CD14-positive monocyte (primary cell): Measurements from ENCODE around the gene PGAP6. TPM values are rescaled to one million over a fixed set of nuclear protein-coding genes. Genes with fewer than 3 reads are reported as not detected.

ENCODE experiments used
- DNase-seq, 3 donors: peaks; one replicate each; pipeline ENCODE4 v3.0.0-alpha.2; 2011 to 2022
- H2AFZ ChIP-seq: 2 replicates; pipeline ENCODE4 v1.6.0; 2012; ENCODE audit warnings: mild to moderate bottlenecking, low read depth, low read length, inconsistent platforms; ENCODE audit not compliant: insufficient read depth, poor library complexity, severe bottlenecking
- H3K27ac ChIP-seq, 2 donors: 1 replicate in 1 of 2; 2 replicates in 1 of 2; pipeline ENCODE4 v1.5.1; 2012 to 2013; ENCODE audit warnings: low read length in 2 of 2, control low read depth in 1 of 2, inconsistent platforms in 1 of 2, low read depth in 1 of 2, mild to moderate bottlenecking in 1 of 2
- H3K27me3 ChIP-seq, 2 donors: one replicate each; pipeline versions ENCODE4 v1.6.0 to v1.6.1; 2011 to 2013; ENCODE audit warnings: low read length in 2 of 2; ENCODE audit not compliant: control insufficient read depth in 2 of 2, insufficient read depth in 2 of 2
- H3K36me3 ChIP-seq, 2 donors: replicated peaks in 1 of 2; 1 replicate in 1 of 2; 2 replicates in 1 of 2; pipeline versions ENCODE4 v1.5.1 to v1.6.1; 2012 to 2013; ENCODE audit warnings: low read length in 2 of 2, control low read depth in 1 of 2, inconsistent platforms in 1 of 2, mild to moderate bottlenecking in 1 of 2; ENCODE audit not compliant: insufficient read depth in 2 of 2, control insufficient read depth in 1 of 2
- H3K4me1 ChIP-seq, 2 donors: 1 replicate in 1 of 2; 2 replicates in 1 of 2; pipeline versions ENCODE4 v1.5.1 to v1.6.1; 2012 to 2013; ENCODE audit warnings: low read length in 2 of 2, control low read depth in 1 of 2, inconsistent platforms in 1 of 2, mild to moderate bottlenecking in 1 of 2, moderate library complexity in 1 of 2; ENCODE audit not compliant: insufficient read depth in 2 of 2, control insufficient read depth in 1 of 2
- H3K4me2 ChIP-seq: replicated peaks from 2 replicates; pipeline ENCODE3; 2012; ENCODE audit warnings: low read length, moderate library complexity, mild to moderate bottlenecking; ENCODE audit not compliant: poor library complexity, severe bottlenecking; ENCODE audit errors: extremely low read depth
- H3K4me3 ChIP-seq, 3 experiments: fragments of 200-600 bp in 1 of 3; sonication (generic) in 1 of 3; replicated peaks in 1 of 3; 1 replicate in 2 of 3; 2 replicates in 1 of 3; pipeline ENCODE4 v1.5.1; 2011 to 2013; ENCODE audit warnings: low read length in 3 of 3, mild to moderate bottlenecking in 3 of 3, control low read depth in 2 of 3, low read depth in 2 of 3, inconsistent platforms in 1 of 3, moderate library complexity in 1 of 3
- H3K79me2 ChIP-seq: 2 replicates; pipeline ENCODE4 v1.6.0; 2012; ENCODE audit warnings: mild to moderate bottlenecking, control low read depth, inconsistent platforms, low read length, moderate library complexity; ENCODE audit not compliant: insufficient read depth
- H3K9ac ChIP-seq: 2 replicates; pipeline ENCODE4 v1.6.0; 2017; ENCODE audit warnings: low read length, mild to moderate bottlenecking; ENCODE audit not compliant: insufficient read depth, poor library complexity, severe bottlenecking
- H3K9me3 ChIP-seq, 2 donors: replicated peaks in 1 of 2; 1 replicate in 1 of 2; 2 replicates in 1 of 2; pipeline versions ENCODE4 v1.5.1 to v1.6.1; 2012 to 2013; ENCODE audit warnings: low read length in 2 of 2, control low read depth in 1 of 2; ENCODE audit not compliant: control insufficient read depth in 1 of 2, insufficient read depth in 1 of 2
- H4K20me1 ChIP-seq: 2 replicates; pipeline ENCODE4 v1.6.0; 2012; ENCODE audit warnings: mild to moderate bottlenecking, low read length, control low read depth, moderate library complexity; ENCODE audit not compliant: insufficient read depth
- H3K27ac Mint-ChIP-seq, 7 donors: one replicate each; pipeline ENCODE4 v1.8.0; 2020; ENCODE audit warnings: mild to moderate bottlenecking in 7 of 7, mixed read lengths in 7 of 7, moderate library complexity in 6 of 7, inconsistent platforms in 2 of 7
- H3K27me3 Mint-ChIP-seq, 3 donors: one replicate each; pipeline ENCODE4 v1.8.0; 2021 to 2022; ENCODE audit warnings: low read depth in 3 of 3, mild to moderate bottlenecking in 3 of 3, mixed read lengths in 3 of 3, moderate library complexity in 3 of 3, inconsistent platforms in 1 of 3
- H3K36me3 Mint-ChIP-seq, 2 donors: one replicate each; pipeline ENCODE4 v1.8.0; 2020; ENCODE audit warnings: mixed read lengths in 2 of 2, inconsistent platforms in 1 of 2, mild to moderate bottlenecking in 1 of 2
- H3K4me1 Mint-ChIP-seq: one replicate; pipeline ENCODE4 v1.8.0; 2020; ENCODE audit warnings: mild to moderate bottlenecking, mixed read lengths
- H3K4me3 Mint-ChIP-seq, 2 donors: one replicate each; pipeline ENCODE4 v1.8.0; 2020; ENCODE audit warnings: mild to moderate bottlenecking in 2 of 2, mixed read lengths in 2 of 2, moderate library complexity in 1 of 2
- H3K9me3 Mint-ChIP-seq, 7 donors: one replicate each; pipeline ENCODE4 v1.8.0; 2020 to 2022; ENCODE audit warnings: mixed read lengths in 7 of 7, mild to moderate bottlenecking in 6 of 7, moderate library complexity in 6 of 7, inconsistent platforms in 2 of 7
- WGBS: methylation state at CpG from one replicate; pipeline ENCODE4 v1.1.5; 2013; ENCODE audit warnings: missing lambda C conversion rate; ENCODE audit not compliant: insufficient coverage; 5-methylcytosine and 5-hydroxymethylcytosine counted together
- intact Hi-C, 2 donors: fragments of 100-400 bp; cut with micrococcal nuclease; formaldehyde crosslinking; loops; one replicate each; pipeline versions ENCODE4 v1.15.0 to v1.15.1; 2023
- polyA plus RNA-seq, 3 donors: library from polyadenylated mRNA; depleted of rRNA in 1 of 3; unstranded in 2 of 3; stranded (reverse) in 1 of 3; fragments of 300-500 nt in 2 of 3; fragments of >200 nt in 1 of 3; fragmentation: Illumina TruSeq in 2 of 3; gene quantifications; 1 replicate in 2 of 3; 2 replicates in 1 of 3; pipeline ENCODE4 v1.2.3, GENCODE V29; 2012 to 2021
- TF ChIP-seq, protein P1 (sequence below): fragments of 200-600 bp; IDR thresholded peaks from one replicate; pipeline ENCODE4 v1.8.0; 2022; ENCODE audit warnings: antibody characterized with exemption, mild to moderate bottlenecking

The PGAP6 gene
- polyA plus RNA-seq, 3 donors, result 18.2 to 137 (median 39.8) TPM

DNA sequence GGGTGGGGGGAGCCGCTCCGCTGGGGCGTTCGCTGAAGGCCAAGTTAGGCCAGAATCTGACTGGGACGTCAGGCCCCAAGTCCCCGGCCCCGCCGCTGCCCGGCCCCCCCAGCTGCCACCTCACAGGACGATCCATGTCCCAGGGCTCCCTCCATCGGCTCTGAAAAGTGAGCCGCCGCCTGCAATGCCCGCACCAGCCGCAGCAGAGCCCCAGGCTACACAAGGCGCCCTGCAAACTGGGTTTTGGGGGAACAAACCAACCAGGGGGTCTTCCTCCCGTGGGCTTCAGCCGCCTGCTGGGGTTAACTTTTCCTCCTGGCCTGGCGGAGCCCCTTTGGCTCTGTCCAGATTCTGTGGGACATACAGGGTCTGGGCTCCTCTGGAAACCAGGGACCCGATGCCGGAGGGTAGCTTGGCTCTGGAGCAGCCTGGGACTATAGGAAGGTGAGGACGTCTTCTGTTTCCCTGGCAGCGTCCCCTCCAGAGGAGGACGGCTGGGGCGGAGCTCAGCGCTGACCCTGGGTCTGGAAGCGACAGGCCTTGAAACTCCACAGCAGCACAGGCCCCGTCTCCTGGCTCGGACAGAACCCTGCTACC lies 16.1 kb upstream of the PGAP6 start:
- no peak overlapping the region for H3K4me3 ChIP-seq
- H3K4me2 ChIP-seq, result peak overlapping the region; percentile 30
- no peak overlapping the region for H3K9ac ChIP-seq

DNA sequence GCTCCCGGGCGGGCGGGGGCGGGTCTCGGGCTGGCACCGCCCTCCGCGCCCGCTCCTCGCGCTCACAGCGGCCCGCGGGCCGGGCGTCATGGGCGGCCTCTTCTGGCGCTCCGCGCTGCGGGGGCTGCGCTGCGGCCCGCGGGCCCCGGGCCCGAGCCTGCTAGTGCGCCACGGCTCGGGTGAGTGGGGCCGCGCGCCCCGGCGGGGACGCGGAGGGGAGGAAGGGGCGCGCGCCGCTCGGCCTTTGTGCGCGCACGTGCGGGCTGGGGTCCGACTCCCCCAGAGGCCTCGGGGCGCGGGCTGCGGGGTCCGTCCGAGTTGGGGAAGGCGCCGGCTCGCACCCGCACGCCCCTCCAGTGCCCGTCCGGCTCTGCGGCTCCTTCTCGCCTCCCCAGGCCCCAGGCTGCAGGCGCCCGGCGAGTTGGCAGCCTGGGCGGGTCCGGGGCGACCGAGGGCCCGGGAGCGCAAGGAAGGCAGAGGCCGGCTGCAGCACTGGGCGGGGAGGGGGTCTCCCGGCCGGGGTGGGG lies 15.4 kb upstream of the PGAP6 start, which contains the start of gene NME4:
TSS of gene NME4 (plus strand) at position 65 of the 527 bp plus-strand sequence. CDS start at position 89, 24 bp downstream.
- Mint-ChIP-seq H3K36me3 (peaks cover 0 to 6% of the 10 kb centered on the region in 2 donors), H3K4me3 (peak within 1 kb of the TSS; percentile 85 to 92), H3K27me3 (peaks cover 3 to 5% (median 4%) of the 10 kb centered on the region in 3 donors), H3K9me3 (peaks cover 0 to 4% (median 0%) of the 10 kb centered on the region in 7 donors), H3K27ac (peak within 1 kb of the TSS in 5 of 7 donors; percentile 25 to 83 (median 75)), H3K4me1 (peaks cover 35% of the 10 kb centered on the region)
- no peaks in the 10 kb centered on the region for H3K27me3 ChIP-seq
- no peak within 1 kb of the TSS for H3K27ac ChIP-seq
- H3K4me1 ChIP-seq, result peaks cover 36 to 44% of the 10 kb centered on the region in 2 donors
- H2AFZ ChIP-seq, result peak within 1 kb of the TSS; percentile 46
- peak within 1 kb of the TSS; percentile 38 to 73 (median 53) for H3K4me3 ChIP-seq
- WGBS, result under 1% methylated on average over 55 of the region's 75 CpGs
- peak within 1 kb of the TSS; percentile 74 for H3K4me2 ChIP-seq
- H3K79me2 ChIP-seq, result peaks cover 4% of the 10 kb centered on the region
- TF ChIP-seq, protein P1, sequence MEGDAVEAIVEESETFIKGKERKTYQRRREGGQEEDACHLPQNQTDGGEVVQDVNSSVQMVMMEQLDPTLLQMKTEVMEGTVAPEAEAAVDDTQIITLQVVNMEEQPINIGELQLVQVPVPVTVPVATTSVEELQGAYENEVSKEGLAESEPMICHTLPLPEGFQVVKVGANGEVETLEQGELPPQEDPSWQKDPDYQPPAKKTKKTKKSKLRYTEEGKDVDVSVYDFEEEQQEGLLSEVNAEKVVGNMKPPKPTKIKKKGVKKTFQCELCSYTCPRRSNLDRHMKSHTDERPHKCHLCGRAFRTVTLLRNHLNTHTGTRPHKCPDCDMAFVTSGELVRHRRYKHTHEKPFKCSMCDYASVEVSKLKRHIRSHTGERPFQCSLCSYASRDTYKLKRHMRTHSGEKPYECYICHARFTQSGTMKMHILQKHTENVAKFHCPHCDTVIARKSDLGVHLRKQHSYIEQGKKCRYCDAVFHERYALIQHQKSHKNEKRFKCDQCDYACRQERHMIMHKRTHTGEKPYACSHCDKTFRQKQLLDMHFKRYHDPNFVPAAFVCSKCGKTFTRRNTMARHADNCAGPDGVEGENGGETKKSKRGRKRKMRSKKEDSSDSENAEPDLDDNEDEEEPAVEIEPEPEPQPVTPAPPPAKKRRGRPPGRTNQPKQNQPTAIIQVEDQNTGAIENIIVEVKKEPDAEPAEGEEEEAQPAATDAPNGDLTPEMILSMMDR, result no peak
- DNase-seq, result peak in 1 of 3 donors; percentile 19
- peak within 1 kb of the TSS; percentile 46 for H3K9ac ChIP-seq
- intact Hi-C loops, result loop anchor here in 1 of 2 donors (5.0 kb wide), 1 partner anchor 130 kb away; the partner anchor contains the start of gene CAPN15
- H3K9me3 ChIP-seq, result no peaks in the 10 kb centered on the region
- no peaks in the 10 kb centered on the region for H3K36me3 ChIP-seq
- no peaks in the 10 kb centered on the region for H4K20me1 ChIP-seq

More for the DNA sequence above, 16.1 kb upstream of the PGAP6 start:
- Mint-ChIP-seq H3K9me3 (no peaks in the 10 kb centered on the region), H3K27me3 (peaks cover 3 to 5% (median 4%) of the 10 kb centered on the region in 3 donors), H3K27ac (peak overlapping the region in 1 of 7 donors; percentile 58), H3K4me1 (peaks cover 35% of the 10 kb centered on the region), H3K4me3 (peak overlapping the region; percentile 55 to 56), H3K36me3 (peaks cover 0 to 6% of the 10 kb centered on the region in 2 donors)
- intact Hi-C loops, result loop anchor here in 1 of 2 donors (5.0 kb wide), 1 partner anchor 129 kb away; the partner anchor contains the start of gene CAPN15
- peaks cover 34 to 41% of the 10 kb centered on the region in 2 donors for H3K4me1 ChIP-seq
- H3K27ac ChIP-seq, result no peak overlapping the region
- peaks cover 4% of the 10 kb centered on the region for H3K79me2 ChIP-seq
- no peak overlapping the region for H2AFZ ChIP-seq
- H4K20me1 ChIP-seq, result no peaks in the 10 kb centered on the region
- TF ChIP-seq, protein P1, result peak; percentile 34
- DNase-seq, result peak; percentile 38 to 60 (median 48)
- no peaks in the 10 kb centered on the region for H3K27me3 ChIP-seq
- H3K9me3 ChIP-seq, result no peaks in the 10 kb centered on the region
- 34% methylated on average over 23 of the region's 29 CpGs for WGBS
- no peaks in the 10 kb centered on the region for H3K36me3 ChIP-seq
